GM12873 (cell line): ENCODE measurements around the gene CACNA1C.

ENCODE experiments used
- CTCF ChIP-seq: IDR thresholded peaks from 2 replicates; pipeline ENCODE4 v1.5.1; 2012; ENCODE audit warnings: low read depth, mild to moderate bottlenecking, moderate library complexity, low read length, control low read depth; ENCODE audit not compliant: insufficient read depth; ENCODE audit errors: missing control alignments

Gene CACNA1C

GRCh38 chr12:2212971-2213869 is 160.4 kb downstream of the CACNA1C start:
- TF ChIP-seq CTCF, result no peak

- TF ChIP-seq CTCF, result no peak
These were observed 161.6 kb downstream of the CACNA1C start for GRCh38 chr12:2214411-2214810.

GRCh38 chr12:2215709-2216560 is 163.1 kb downstream of the CACNA1C start:
- no peak for TF ChIP-seq CTCF

GRCh38 chr12:2218706-2219105 is 165.9 kb downstream of the CACNA1C start:
- no peak for TF ChIP-seq CTCF

GRCh38 chr12:2221030-2221621 is 168.3 kb downstream of the CACNA1C start:
- no peak for TF ChIP-seq CTCF

GRCh38 chr12:2222691-2223090 is 169.9 kb downstream of the CACNA1C start:
- TF ChIP-seq CTCF, result no peak

- TF ChIP-seq CTCF, result no peak
These were observed 172.2 kb downstream of the CACNA1C start for GRCh38 chr12:2224961-2225360.
